ENCODE results near the gene CCDC91. TPM values are rescaled to one million over a fixed set of nuclear protein-coding genes. Genes with fewer than 3 reads are reported as not detected.
A peak's percentile ranks its signal among the peaks of the same experiment; 100 is the strongest.

CCDC91 gene
- total and polyA plus RNA-seq, 2 donors (not counting 1 experiment from before 2014, with no cell fraction given) = 23.9 to 47.6 TPM

- Histone ChIP-seq H3K4me3 (replicated peaks in 1 of 4; ENCODE audit: control extremely low read depth in 1 of 4, insufficient read depth in 1 of 4, low read depth in 3 of 4, low read length in 4 of 4) (no peak overlapping the region), H2AFZ (ENCODE audit: low read length) (no peak overlapping the region), H3K36me3 (ENCODE audit: control insufficient read depth, insufficient read depth, low read length) (no peaks in the 10 kb centered on the region), H3K9ac (ENCODE audit: insufficient read depth, low read length) (no peak overlapping the region), H3K4me1 (ENCODE audit: control insufficient read depth, extremely low read depth, insufficient read depth, low read length) (no peaks in the 10 kb centered on the region), H3K27me3 (ENCODE audit: control insufficient read depth, insufficient read depth, low read length) (no peaks in the 10 kb centered on the region), H3K9me3 (ENCODE audit: control insufficient read depth, insufficient read depth, low read depth, low read length) (no peaks in the 10 kb centered on the region), H3K79me2 (ENCODE audit: control insufficient read depth, insufficient read depth, low read length) (no peaks in the 10 kb centered on the region), H4K20me1 (ENCODE audit: control insufficient read depth, extremely low read depth, insufficient read depth, low read length) (no peaks in the 10 kb centered on the region), H3K27ac (ENCODE audit: insufficient read depth, low read length) (no peak overlapping the region), H3K4me2 (ENCODE audit: extremely low read depth, insufficient read depth, low read length) (no peak overlapping the region)
- TF ChIP-seq EZH2 (IDR thresholded peaks at IDR 0.05; ENCODE audit: low read length, missing control alignments) = no peak
- no peak for TF ChIP-seq CTCF (conservative IDR thresholded peaks at IDR 0.05 in 1 of 2, IDR thresholded peaks at IDR 0.05 in 1 of 2; ENCODE audit: low read depth in 1 of 2, low read length in 2 of 2)
- DNase-seq (ENCODE audit: low read depth in 2 of 2) = peak in 1 of 2 donors; percentile 17
Observed at GRCh38 chr12:28543021-28543890, 353.0 kb downstream of the CCDC91 start.

- Histone ChIP-seq H3K4me2 (ENCODE audit: extremely low read depth, insufficient read depth, low read length) (peak overlapping the region; percentile 0), H3K4me1 (ENCODE audit: control insufficient read depth, extremely low read depth, insufficient read depth, low read length) (no peaks in the 10 kb centered on the region), H3K9ac (ENCODE audit: insufficient read depth, low read length) (no peak overlapping the region), H4K20me1 (ENCODE audit: control insufficient read depth, extremely low read depth, insufficient read depth, low read length) (no peaks in the 10 kb centered on the region), H3K4me3 (replicated peaks in 1 of 4; ENCODE audit: control extremely low read depth in 1 of 4, insufficient read depth in 1 of 4, low read depth in 3 of 4, low read length in 4 of 4) (no peak overlapping the region), H3K27me3 (ENCODE audit: control insufficient read depth, insufficient read depth, low read length) (no peaks in the 10 kb centered on the region), H3K27ac (ENCODE audit: insufficient read depth, low read length) (peak overlapping the region; percentile 5), H3K36me3 (ENCODE audit: control insufficient read depth, insufficient read depth, low read length) (no peaks in the 10 kb centered on the region), H2AFZ (ENCODE audit: low read length) (no peak overlapping the region), H3K79me2 (ENCODE audit: control insufficient read depth, insufficient read depth, low read length) (no peaks in the 10 kb centered on the region), H3K9me3 (ENCODE audit: control insufficient read depth, insufficient read depth, low read depth, low read length) (no peaks in the 10 kb centered on the region)
- DNase-seq (ENCODE audit: low read depth in 2 of 2) = peak; percentile 73 to 84
- no peak for TF ChIP-seq CTCF (conservative IDR thresholded peaks at IDR 0.05 in 1 of 2, IDR thresholded peaks at IDR 0.05 in 1 of 2; ENCODE audit: low read depth in 1 of 2, low read length in 2 of 2)
- TF ChIP-seq EZH2 (IDR thresholded peaks at IDR 0.05; ENCODE audit: low read length, missing control alignments) = no peak
Observed at GRCh38 chr12:28550757-28551704, 360.8 kb downstream of the CCDC91 start.

Data from fibroblast of lung (primary cell).